Esophagus muscularis mucosa (tissue), 4 donors: ENCODE measurements around the gene CREM. TPM values are rescaled to one million over a fixed set of nuclear protein-coding genes. Genes with fewer than 3 reads are reported as not detected.

Source experiments
- DNase-seq: peaks from one replicate; pipeline ENCODE4 v3.0.0-alpha.2; 2017; ENCODE audit errors: extremely low spot score
- H3K27ac ChIP-seq, 4 donors: fragments of 200-600 bp; sonication (generic); replicated peaks in 1 of 4; 1 replicate in 3 of 4; 2 replicates in 1 of 4; pipeline ENCODE4 v1.5.1; 2016 to 2019; ENCODE audit warnings: mild to moderate bottlenecking in 1 of 4
- H3K27me3 ChIP-seq, 4 donors: fragments of 200-600 bp; sonication (generic); one replicate each; pipeline versions ENCODE4 v1.5.1 to v1.6.0; 2016 to 2019
- H3K36me3 ChIP-seq, 4 donors: fragments of 200-600 bp; sonication (generic); one replicate each; pipeline ENCODE4 v1.5.1; 2016 to 2019
- H3K4me1 ChIP-seq, 4 donors: fragments of 200-600 bp; sonication (generic); one replicate each; pipeline ENCODE4 v1.5.1; 2016 to 2019
- H3K4me3 ChIP-seq, 4 donors: fragments of 200-600 bp; sonication (generic); 1 replicate in 2 of 4; 2 replicates in 2 of 4; pipeline ENCODE4 v1.5.1; 2016 to 2019; ENCODE audit warnings: mild to moderate bottlenecking in 4 of 4, moderate library complexity in 1 of 4
- H3K9me3 ChIP-seq, 4 donors: fragments of 200-600 bp; sonication (generic); 1 replicate in 3 of 4; 2 replicates in 1 of 4; pipeline ENCODE4 v1.5.1; 2016 to 2019
- CTCF ChIP-seq, 3 experiments: fragments of 200-600 bp in 2 of 3; fragments of 450-650 bp in 1 of 3; sonication (generic) in 2 of 3; IDR thresholded peaks; one replicate each; pipeline ENCODE4 v1.5.1; 2017 to 2019; ENCODE audit warnings: antibody characterized with exemption in 3 of 3, mild to moderate bottlenecking in 2 of 3, moderate library complexity in 1 of 3
- EP300 ChIP-seq: sonication (generic); formaldehyde crosslinking; IDR thresholded peaks from one replicate; pipeline ENCODE4 v1.6.1; 2017; ENCODE audit warnings: antibody characterized with exemption
- POLR2A ChIP-seq: fragments of 450-650 bp; IDR thresholded peaks from one replicate; pipeline ENCODE4 v1.6.1; 2017; ENCODE audit warnings: antibody characterized with exemption, moderate library complexity, mild to moderate bottlenecking, low read depth
- POLR2AphosphoS5 ChIP-seq, 2 donors: sonication (generic); formaldehyde crosslinking; IDR thresholded peaks; one replicate each; pipeline ENCODE4 v1.6.1; 2017; ENCODE audit warnings: antibody characterized with exemption in 2 of 2
- WGBS: methylation state at CpG from one replicate; pipeline ENCODE4 v1.1.5; 2018; 5-methylcytosine and 5-hydroxymethylcytosine counted together
- intact Hi-C: fragments of 100-400 bp; cut with DNase I; formaldehyde crosslinking; loops from one replicate; pipeline ENCODE4 v1.15.1; 2023
- total RNA-seq, 4 donors: library from RNA; depleted of rRNA; stranded (reverse); fragments of >200 nt; gene quantifications; one replicate each; pipeline versions ENCODE4 v1.1.0 to v1.2.1, GENCODE V29; 2016

The CREM gene
- total RNA-seq, 4 donors from 2014 or later, result 25.7 to 65.9 (median 29.5) TPM

DNA sequence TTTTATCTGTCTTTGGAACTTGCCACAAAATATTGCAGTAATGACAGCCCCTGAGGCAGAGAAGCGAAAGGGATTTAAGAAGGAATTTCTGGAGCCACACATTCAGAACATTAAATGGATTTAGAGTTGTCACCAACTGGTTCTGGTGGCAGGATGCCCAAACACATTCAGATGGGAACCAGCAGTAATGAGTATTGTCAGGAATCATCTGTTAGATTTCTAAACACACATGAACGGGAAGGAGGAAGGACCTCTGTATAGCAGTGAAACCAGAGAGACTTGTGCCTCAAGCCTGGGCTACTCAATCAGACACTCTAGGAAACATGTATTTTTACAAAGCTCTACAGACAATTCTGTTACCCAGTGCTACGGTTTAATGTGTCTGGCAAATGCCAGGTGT is 105.9 kb downstream of the CREM start:
- H3K9me3 ChIP-seq, result no peaks in the 10 kb centered on the region
- no peaks in the 10 kb centered on the region for H3K36me3 ChIP-seq
- intact Hi-C loops, result loop anchor here (10.0 kb wide), 1 partner anchor 332 kb away; no protein-coding TSS in a partner anchor
- WGBS, result 75% methylated on average over 3 of the region's 3 CpGs
- peak; percentile 68 for DNase-seq
- H3K4me1 ChIP-seq, result no peaks in the 10 kb centered on the region
- no peak for TF ChIP-seq POLR2AphosphoS5 (IDR thresholded peaks at IDR 0.05)
- no peak overlapping the region for H3K4me3 ChIP-seq
- H3K27ac ChIP-seq, result no peak overlapping the region
- no peaks in the 10 kb centered on the region for H3K27me3 ChIP-seq

- Histone ChIP-seq H3K27me3 (no peaks in the 10 kb centered on the region), H3K27ac (no peak overlapping the region), H3K36me3 (no peaks in the 10 kb centered on the region), H3K4me3 (no peak overlapping the region), H3K4me1 (no peaks in the 10 kb centered on the region), H3K9me3 (no peaks in the 10 kb centered on the region)
- intact Hi-C loops, result loop anchor here (10.0 kb wide), 1 partner anchor 331 kb away; no protein-coding TSS in a partner anchor
- 97% methylated on average over 8 of the region's 8 CpGs for WGBS
- no peak for DNase-seq
- TF ChIP-seq EP300 (no peak), POLR2AphosphoS5 (IDR thresholded peaks at IDR 0.05) (no peak), CTCF (IDR thresholded peaks at IDR 0.05) (no peak), POLR2A (no peak)
These were observed 107.4 kb downstream of the CREM start for GRCh38 chr10:35234073-35234472.

DNA sequence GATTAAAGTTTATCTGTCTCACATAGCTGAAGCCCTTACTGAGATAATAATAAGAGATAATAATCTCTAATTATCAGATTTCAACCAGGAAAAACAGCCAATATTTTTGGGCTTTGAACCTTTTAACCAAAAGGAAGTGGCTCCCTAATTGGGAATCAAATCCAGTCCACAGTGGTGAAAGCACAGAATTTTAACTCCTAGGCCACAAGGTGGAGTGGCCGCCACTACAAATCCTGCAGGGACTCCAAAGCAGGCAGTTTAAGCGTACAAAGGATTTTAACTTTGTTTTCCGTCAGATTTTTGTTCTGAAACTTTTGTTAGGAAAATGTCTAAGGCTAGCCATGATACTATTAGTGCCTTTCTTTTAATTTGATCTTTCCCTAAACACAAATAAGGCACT is 110.1 kb downstream of the CREM start:
- intact Hi-C loops, result loop anchor here (10.0 kb wide), 1 partner anchor 328 kb away; no protein-coding TSS in a partner anchor
- TF ChIP-seq CTCF (IDR thresholded peaks at IDR 0.05), result peak in 1 of 3 experiments; percentile 15
- TF ChIP-seq POLR2AphosphoS5 (IDR thresholded peaks at IDR 0.05), result no peak
- WGBS, result 72% methylated on average over 3 of the region's 3 CpGs
- H3K4me1 ChIP-seq, result no peaks in the 10 kb centered on the region
- no peaks in the 10 kb centered on the region for H3K27me3 ChIP-seq
- H3K9me3 ChIP-seq, result no peaks in the 10 kb centered on the region
- DNase-seq, result no peak
- no peak overlapping the region for H3K27ac ChIP-seq
- no peak overlapping the region for H3K4me3 ChIP-seq
- H3K36me3 ChIP-seq, result no peaks in the 10 kb centered on the region

GRCh38 chr10:35237766-35238512 is 111.3 kb downstream of the CREM start:
- 94% methylated on average over 15 of the region's 15 CpGs for WGBS
- H3K9me3 ChIP-seq, result no peaks in the 10 kb centered on the region
- intact Hi-C loops, result loop anchor here (10.0 kb wide), 1 partner anchor 327 kb away; no protein-coding TSS in a partner anchor

More at GRCh38 chr10:35237766-35238512, 111.3 kb downstream of the CREM start:
- TF ChIP-seq EP300, result no peak
- TF ChIP-seq POLR2AphosphoS5 (IDR thresholded peaks at IDR 0.05), result no peak
- TF ChIP-seq CTCF (IDR thresholded peaks at IDR 0.05), result no peak
- no peak for TF ChIP-seq POLR2A
- H3K4me3 ChIP-seq, result no peak overlapping the region
- no peak for DNase-seq
- no peaks in the 10 kb centered on the region for H3K27me3 ChIP-seq
- no peak overlapping the region for H3K27ac ChIP-seq
- no peaks in the 10 kb centered on the region for H3K4me1 ChIP-seq
- no peaks in the 10 kb centered on the region for H3K36me3 ChIP-seq
